ENCODE measurements around the gene WDFY2. TPM values are rescaled to one million over a fixed set of nuclear protein-coding genes. Genes with fewer than 3 reads are reported as not detected.
A peak's percentile ranks its signal among the peaks of the same experiment; 100 is the strongest.

The WDFY2 gene
- total RNA-seq, 1 experiment from 2014 or later: 26.4 TPM

DNA sequence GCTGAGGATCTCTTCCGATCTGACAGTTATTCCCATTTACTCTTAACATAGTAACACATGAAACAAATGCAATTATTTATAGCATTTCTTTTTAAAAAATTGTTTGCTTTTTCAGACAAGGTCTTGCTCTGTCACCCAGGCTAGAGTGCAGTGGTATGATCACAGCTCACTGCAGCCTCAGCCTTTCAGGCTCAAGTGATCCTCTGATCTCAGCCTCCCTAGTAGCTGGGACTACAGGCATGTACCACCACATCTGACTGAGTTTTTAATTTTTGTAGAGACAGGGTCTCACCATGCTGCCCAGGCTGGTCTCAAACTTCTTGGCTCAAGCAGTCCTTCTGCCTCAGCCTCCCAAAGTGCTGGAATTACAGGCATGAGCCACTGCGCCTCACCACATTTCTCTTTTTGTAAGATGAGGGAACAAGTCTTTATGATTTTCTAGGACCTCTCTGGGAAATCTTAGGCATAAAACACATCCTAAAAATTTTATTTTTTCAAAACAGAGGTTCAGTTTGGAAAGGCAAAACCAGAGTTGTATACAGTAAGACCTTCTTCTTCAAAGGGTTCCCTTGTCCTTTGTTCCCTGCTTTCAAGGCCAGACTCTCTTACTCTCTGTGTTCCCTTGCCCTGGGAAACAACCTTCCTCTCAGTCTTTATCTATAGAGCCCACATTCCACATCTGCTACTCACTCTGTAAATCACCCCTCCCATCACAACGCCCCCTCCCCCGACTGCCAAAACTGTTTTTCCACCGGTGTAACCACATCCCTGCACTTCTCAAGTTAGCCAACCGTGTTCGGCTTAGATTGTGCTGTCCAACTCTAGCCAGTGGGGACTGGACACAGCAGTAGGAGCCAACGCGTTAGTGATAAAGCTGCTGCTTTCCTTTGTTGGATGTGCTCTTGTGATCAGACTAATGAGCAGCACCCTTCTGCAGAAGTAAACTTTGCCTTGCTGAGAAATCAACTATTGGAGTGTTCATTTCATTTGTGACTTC, 163.5 kb downstream of the WDFY2 start:
- no peaks in the 10 kb centered on the region for H3K4me1 Mint-ChIP-seq
- H4K20me1 ChIP-seq (ENCODE audit: control insufficient read depth, insufficient read depth, insufficient read length): no peaks in the 10 kb centered on the region
- no peak overlapping the region for H2BK12ac ChIP-seq (ENCODE audit: insufficient read length, low read depth, low read length)
- no peak overlapping the region for H2AK5ac ChIP-seq (ENCODE audit: insufficient read length, low read length)
- no peak overlapping the region for H4K8ac ChIP-seq (replicated peaks; ENCODE audit: insufficient read length, low read depth, low read length)
- no peak overlapping the region for H3K4ac ChIP-seq (ENCODE audit: low read depth, low read length)
- no peak overlapping the region for H4K91ac ChIP-seq (ENCODE audit: insufficient read length, low read depth, low read length)
- H3K36me3 Mint-ChIP-seq (ENCODE audit: insufficient read depth in 1 of 3, low read depth in 3 of 3): peaks cover 34 to 54% (median 38%) of the 10 kb centered on the region in 3 experiments
- WGBS (ENCODE audit: extremely low coverage, insufficient read length, low lambda C conversion rate): no CpG with 5 or more reads among the region's 9 CpGs
- H2BK120ac ChIP-seq (ENCODE audit: low read depth, low read length, poor library complexity, severe bottlenecking): no peak overlapping the region
- peaks cover 8% of the 10 kb centered on the region for H3K9me3 ChIP-seq (ENCODE audit: control insufficient read depth, low read depth, low read length)
- DNase-seq: no peak
- H3K56ac ChIP-seq (ENCODE audit: insufficient read length, low read depth, low read length): no peak overlapping the region
- H3K4me3 Mint-ChIP-seq: no peak overlapping the region
- H3K27me3 Mint-ChIP-seq (ENCODE audit: low read depth): no peaks in the 10 kb centered on the region
- no peaks in the 10 kb centered on the region for H3K27me3 ChIP-seq (ENCODE audit: insufficient read depth, low read length)
- no peaks in the 10 kb centered on the region for H3K79me2 ChIP-seq (ENCODE audit: insufficient read depth, low read length)
- H2BK5ac ChIP-seq (ENCODE audit: insufficient read length, low read length): no peak overlapping the region
- H3K4me2 ChIP-seq (ENCODE audit: insufficient read depth, insufficient read length, low read length): no peak overlapping the region
- H3T11ph ChIP-seq (ENCODE audit: low read length): no peak overlapping the region
- TF ChIP-seq, protein P1, sequence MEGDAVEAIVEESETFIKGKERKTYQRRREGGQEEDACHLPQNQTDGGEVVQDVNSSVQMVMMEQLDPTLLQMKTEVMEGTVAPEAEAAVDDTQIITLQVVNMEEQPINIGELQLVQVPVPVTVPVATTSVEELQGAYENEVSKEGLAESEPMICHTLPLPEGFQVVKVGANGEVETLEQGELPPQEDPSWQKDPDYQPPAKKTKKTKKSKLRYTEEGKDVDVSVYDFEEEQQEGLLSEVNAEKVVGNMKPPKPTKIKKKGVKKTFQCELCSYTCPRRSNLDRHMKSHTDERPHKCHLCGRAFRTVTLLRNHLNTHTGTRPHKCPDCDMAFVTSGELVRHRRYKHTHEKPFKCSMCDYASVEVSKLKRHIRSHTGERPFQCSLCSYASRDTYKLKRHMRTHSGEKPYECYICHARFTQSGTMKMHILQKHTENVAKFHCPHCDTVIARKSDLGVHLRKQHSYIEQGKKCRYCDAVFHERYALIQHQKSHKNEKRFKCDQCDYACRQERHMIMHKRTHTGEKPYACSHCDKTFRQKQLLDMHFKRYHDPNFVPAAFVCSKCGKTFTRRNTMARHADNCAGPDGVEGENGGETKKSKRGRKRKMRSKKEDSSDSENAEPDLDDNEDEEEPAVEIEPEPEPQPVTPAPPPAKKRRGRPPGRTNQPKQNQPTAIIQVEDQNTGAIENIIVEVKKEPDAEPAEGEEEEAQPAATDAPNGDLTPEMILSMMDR (conservative IDR thresholded peaks at IDR 0.05): no peak
- H2AFZ ChIP-seq (ENCODE audit: low read length): no peak overlapping the region
- H3K27ac Mint-ChIP-seq: peak overlapping the region in 1 of 3 experiments; percentile 40; a peak in 1 of 7 replicates
- H3K23ac ChIP-seq (ENCODE audit: insufficient read length, low read depth, low read length): no peak overlapping the region
- no peak overlapping the region for H3K14ac ChIP-seq (ENCODE audit: insufficient read depth, low read length)
- H4K5ac ChIP-seq (ENCODE audit: insufficient read length, low read depth, low read length): no peak overlapping the region
- H3K79me1 ChIP-seq (ENCODE audit: insufficient read depth, low read depth, low read length, poor library complexity, severe bottlenecking): no peaks in the 10 kb centered on the region
- no peak overlapping the region for H3K9ac ChIP-seq (ENCODE audit: extremely low read depth, insufficient read length, low read length)
- H3K18ac ChIP-seq (ENCODE audit: insufficient read length, low read depth, low read length): no peak overlapping the region
- no peak overlapping the region for H3K27ac ChIP-seq (ENCODE audit: insufficient read length, low read depth, low read length)
- no peaks in the 10 kb centered on the region for H3K4me1 ChIP-seq (ENCODE audit: insufficient read depth, low read length)
- no peak overlapping the region for H2BK20ac ChIP-seq (ENCODE audit: low read depth, low read length, poor library complexity, severe bottlenecking)
- no peaks in the 10 kb centered on the region for H3K23me2 ChIP-seq (ENCODE audit: insufficient read length, low read depth, low read length, poor library complexity, severe bottlenecking)
- H3K9me3 Mint-ChIP-seq: peaks cover 17 to 19% of the 10 kb centered on the region in 2 experiments; a peak in 4 of 5 replicates
- H2BK15ac ChIP-seq (ENCODE audit: low read depth, low read length): no peak overlapping the region
